ENCODE results near the gene CYSRT1. TPM values are rescaled to one million over a fixed set of nuclear protein-coding genes. Genes with fewer than 3 reads are reported as not detected.

The CYSRT1 gene
- total RNA-seq, 1 experiment from 2014 or later, result 0.21 TPM

DNA sequence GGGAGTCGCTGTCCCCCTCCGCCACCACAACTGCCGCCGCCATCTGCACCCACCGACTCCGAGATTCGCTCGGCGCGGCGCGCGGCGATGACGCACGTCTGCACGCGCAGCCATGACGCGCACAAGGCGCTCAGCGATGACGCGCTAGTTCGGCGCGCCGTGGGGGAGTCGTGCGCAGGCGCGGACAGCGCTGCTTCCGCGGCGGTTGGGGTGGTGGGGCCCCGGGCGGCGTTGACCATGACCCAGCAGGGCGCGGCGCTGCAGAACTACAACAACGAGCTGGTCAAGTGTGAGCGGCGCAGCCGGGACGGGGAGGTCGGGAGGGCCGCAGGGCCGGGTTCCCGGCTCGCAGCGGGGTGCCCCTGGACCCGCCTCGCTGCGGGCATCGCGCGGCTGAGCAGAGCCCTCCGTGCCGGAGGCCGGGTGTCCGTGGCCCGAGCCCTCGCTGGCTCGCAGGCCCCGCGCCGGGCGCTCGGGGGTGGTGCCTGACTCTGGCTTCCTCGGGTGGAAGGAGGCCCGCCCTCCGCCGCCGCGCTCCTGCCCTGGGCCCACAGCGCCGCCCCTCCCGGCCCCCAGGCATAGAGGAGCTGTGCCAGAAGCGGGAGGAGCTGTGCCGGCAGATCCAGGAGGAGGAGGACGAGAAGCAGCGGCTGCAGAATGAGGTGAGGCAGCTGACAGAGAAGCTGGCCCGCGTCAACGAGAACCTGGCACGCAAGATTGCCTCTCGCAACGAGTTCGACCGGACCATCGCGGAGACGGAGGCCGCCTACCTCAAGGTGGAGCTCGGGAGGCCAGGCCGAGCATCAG lies 36.3 kb upstream of the CYSRT1 start, which contains the start of the genes ANAPC2 and SSNA1:
Gene ANAPC2 (minus strand): TSS at position 71 of the 807 bp plus-strand sequence. CDS start 28 bp downstream, at position 43.
Gene SSNA1 (plus strand): TSS at position 187 of the 807 bp plus-strand sequence. CDS start 51 bp downstream, at position 238.
- in situ Hi-C loops (cut with HindIII; ENCODE audit: low pct_unique_long_range_greater_than_20kb, low sequenced_read_pairs), result no loop called here
- peak; percentile 89 for DNase-seq (ENCODE audit: low read depth, low spot score)

DNA sequence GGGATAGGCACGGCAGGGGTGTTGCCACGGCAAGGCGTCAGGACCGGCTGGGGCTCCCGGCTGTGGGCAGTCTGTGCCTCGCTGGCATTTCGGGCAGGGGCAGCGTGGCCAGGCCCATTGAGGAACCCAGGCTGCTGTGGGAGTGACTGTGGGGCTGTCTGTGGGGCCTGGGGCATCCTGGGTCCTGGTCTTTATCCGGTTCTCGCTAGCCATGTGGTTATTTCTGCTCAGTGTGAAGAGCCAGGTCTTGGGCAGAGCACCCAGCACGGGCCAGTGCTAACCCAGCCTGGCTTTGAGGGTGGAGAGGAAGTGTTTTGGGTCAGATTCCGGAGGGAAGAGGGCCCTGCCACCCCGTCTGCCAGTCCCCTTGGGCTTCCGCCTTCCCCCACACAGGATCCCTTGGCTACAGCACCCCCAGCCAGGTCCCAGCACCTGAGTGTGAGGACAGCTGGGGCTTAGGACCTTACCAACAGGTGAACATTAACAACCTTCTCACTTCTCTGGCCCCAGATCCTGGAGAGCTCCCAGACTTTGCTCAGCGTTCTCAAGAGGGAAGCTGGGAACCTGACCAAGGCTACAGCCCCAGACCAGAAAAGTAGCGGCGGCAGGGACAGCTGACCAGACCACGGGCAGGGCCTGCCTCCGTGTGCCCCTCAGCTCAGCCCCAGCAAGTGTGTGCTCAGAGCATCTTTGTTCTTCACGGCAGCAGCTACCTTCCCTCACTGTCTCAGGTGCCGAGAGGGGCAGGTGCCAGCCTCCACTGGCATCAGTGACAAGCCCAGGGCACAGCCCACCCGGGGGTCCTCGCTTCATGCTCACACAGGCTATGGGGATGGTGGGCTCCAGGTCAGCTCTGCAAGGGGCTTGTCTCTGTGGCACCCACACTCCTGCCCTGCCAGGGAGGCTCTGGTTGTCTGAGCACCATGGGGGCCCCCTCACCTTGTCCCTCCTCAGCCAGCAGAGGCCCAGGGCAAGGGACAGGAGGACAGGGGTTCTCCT lies 35.4 kb upstream of the CYSRT1 start:
- in situ Hi-C loops (cut with HindIII; ENCODE audit: low pct_unique_long_range_greater_than_20kb, low sequenced_read_pairs), result no loop called here
- no peak for DNase-seq (ENCODE audit: low read depth, low spot score)

DNA sequence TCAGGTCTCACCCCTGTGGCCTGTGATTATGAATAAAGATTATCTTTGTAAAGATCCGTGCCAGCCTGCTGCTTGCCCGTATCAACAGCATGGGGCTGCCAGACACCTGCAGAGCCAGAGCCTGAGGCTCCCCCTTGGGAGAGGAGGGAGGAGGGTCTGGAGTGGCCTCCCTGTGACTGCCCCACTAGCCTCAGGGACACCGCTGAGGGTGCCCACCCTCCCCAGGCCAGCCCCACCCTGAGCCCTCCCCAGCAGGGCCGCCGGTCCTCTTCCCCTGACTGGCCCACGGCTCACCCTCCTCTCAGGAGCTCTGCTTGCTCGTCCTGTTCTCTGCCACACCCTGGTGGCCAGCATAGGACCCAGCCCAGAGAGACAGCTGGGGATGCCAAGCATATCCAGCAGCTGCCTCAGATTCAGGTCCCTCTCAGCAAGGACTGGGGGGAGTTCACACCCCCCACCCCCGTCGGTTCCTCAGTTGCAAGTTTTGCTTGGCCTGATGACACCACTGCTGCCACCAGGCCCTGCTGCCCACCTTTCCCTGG lies 34.6 kb upstream of the CYSRT1 start:
- in situ Hi-C loops (cut with HindIII; ENCODE audit: low pct_unique_long_range_greater_than_20kb, low sequenced_read_pairs), result no loop called here

DNA sequence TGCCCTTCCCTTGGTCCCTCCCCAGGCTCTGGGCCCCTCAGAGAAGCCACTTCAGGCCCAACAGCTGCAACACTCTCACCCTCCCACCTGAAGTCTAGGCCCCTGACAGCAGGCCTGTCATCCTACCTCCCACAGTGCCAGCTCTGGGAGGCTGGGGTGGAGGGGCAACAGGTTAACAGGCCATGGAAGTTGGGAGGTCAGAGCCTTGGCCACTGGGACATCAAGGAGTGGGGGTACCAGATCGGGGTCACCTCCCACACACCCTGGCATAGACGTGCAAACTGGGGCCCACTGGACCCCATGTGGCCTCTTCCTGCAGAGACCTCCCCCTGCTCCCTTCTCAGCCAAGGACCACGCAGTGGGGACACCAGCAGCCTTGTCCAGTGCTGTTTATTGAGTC lies 33.7 kb upstream of the CYSRT1 start:
- no peak for DNase-seq (ENCODE audit: low read depth, low spot score)
- in situ Hi-C loops (cut with HindIII; ENCODE audit: low pct_unique_long_range_greater_than_20kb, low sequenced_read_pairs), result no loop called here

More for the DNA sequence above, 34.6 kb upstream of the CYSRT1 start:
- no peak for DNase-seq (ENCODE audit: low read depth, low spot score)

DNA sequence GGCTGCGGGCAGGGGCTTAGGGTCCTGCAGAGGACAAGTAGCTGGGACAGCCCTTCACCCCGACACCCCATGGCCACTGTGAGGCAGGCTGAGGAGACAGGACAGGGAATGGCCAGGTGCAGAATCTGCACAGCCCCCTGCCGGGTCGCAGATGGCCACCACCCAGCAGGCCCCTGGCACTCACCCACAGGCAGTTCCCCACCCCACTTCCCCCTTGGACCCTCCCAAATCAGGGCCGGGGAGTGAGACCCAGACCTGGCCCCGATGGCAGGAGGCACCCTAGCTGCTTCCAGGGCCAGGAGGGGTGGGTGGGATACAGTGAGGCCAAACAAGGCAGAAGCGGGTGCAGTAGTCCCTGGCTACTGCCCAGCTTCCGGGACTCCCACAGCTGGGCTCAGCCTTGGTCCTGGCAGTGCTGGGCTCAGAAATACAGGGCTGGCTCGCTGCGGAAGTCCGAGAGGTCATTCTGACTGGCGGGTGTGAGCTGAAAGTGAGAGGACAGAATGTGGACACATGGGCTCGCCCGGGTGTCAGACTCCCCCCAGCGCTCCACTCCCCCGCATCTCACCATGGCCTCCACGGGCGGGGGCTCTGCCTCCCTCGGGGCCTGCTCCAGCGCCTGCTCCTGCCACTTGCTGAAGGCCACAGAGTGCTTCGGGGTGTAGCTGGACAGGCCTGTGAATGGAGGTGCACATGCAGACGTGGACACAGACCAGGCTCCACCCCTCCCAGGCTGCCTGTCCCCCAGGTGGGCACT lies 33.1 kb upstream of the CYSRT1 start:
- DNase-seq (ENCODE audit: low read depth, low spot score), result no peak
- in situ Hi-C loops (cut with HindIII; ENCODE audit: low pct_unique_long_range_greater_than_20kb, low sequenced_read_pairs), result no loop called here

DNA sequence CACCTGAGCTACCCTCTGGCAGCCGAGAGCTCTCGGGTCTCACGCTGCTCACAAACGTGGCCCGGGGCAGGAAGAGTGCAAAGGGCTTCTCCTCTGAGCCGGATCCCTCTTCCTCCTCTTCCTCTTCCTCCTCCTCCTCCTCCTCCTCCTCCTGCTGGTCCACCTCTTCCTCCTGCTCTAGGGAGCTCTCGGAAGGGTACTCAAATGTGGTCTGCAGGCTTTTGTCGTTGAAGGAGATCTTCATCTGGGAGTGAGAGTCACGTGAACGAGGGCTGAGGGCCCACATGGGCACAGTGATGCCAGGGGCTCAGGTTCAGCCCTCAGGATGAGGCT lies 32.6 kb upstream of the CYSRT1 start:
- in situ Hi-C loops (cut with HindIII; ENCODE audit: low pct_unique_long_range_greater_than_20kb, low sequenced_read_pairs), result no loop called here
- DNase-seq (ENCODE audit: low read depth, low spot score), result no peak

DNA sequence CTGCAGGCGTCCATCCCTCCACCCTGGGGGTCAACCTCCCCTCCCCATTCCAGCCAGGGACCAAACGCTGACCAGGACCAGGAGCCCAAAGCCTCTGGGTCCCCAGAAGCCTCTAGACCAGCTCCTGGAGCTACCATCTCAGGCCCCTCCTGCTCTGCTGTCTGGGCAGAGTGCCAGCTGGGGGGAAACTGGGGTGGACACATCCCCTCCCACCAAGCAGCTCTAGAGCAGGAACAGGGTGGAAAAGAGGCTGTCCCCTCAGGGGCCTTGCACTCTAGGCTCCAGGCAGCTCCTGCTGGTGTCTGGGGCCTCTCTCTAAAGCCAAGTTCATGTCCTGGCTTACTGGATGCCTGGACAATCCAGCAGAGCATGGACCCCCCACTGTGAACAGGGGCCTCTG lies 32.1 kb upstream of the CYSRT1 start:
- in situ Hi-C loops (cut with HindIII; ENCODE audit: low pct_unique_long_range_greater_than_20kb, low sequenced_read_pairs), result no loop called here
- no peak for DNase-seq (ENCODE audit: low read depth, low spot score)

DNA sequence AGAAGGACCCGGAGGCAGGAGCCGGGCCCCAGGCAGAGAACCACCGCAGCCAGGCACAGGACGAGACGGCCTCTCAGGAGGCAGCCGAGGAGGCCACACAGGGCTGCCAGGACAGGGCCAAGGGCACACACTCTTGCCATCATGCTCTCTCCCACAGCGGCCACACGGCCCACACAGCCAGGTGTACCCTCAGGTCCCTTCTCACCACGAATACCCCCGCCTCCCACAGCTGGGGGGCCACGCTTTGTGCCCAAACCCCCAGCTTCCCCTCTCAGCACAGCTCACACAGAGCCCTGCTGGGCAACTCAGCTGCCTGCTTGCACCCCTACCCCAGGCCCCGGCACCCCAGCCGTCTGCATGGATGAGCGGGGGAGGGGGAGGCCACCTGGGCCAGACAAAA lies 31.2 kb upstream of the CYSRT1 start:
- in situ Hi-C loops (cut with HindIII; ENCODE audit: low pct_unique_long_range_greater_than_20kb, low sequenced_read_pairs), result no loop called here
- no peak for DNase-seq (ENCODE audit: low read depth, low spot score)

DNA sequence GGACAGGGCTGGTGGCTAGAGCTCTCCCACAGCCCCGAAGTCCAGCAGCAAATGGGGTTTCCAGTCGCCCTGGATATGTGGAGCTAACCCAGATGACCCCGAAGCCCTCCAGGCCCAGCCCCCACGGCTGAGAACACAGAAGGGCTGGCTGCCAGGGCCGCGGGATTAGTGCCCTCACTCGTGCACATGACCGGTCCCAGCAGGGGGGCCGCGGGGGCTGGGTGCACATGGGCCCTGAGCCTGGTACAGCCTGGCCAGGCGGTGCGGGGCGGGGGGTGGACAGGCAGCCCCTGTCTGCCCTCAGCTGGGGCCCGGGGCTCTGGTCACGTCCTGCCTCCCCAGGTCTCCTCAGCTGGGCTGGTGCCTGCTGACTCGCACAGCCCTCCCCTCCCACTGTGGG lies 30.6 kb upstream of the CYSRT1 start:
- DNase-seq (ENCODE audit: low read depth, low spot score), result peak; percentile 27
- in situ Hi-C loops (cut with HindIII; ENCODE audit: low pct_unique_long_range_greater_than_20kb, low sequenced_read_pairs), result no loop called here

DNA sequence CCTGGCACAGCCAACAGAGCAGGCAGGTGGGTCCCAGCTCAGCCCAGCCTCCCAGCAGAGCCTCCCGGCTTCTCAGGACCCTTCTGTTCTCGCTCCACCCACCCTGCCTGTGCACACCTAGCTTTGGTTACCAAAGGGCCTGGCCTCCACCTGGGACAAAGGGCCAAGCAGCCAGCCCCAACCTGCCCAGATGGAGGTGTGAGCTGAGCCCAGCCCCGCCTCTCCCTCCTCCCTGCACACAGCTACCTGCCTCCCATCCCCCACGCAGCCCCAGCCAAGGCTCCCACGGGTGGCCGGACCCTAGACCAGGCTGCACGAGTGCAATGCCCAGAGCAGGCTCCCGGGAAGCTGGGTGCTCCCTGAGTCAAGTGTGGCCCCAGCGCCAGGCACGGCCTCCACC lies 30.1 kb upstream of the CYSRT1 start:
- DNase-seq (ENCODE audit: low read depth, low spot score), result no peak
- in situ Hi-C loops (cut with HindIII; ENCODE audit: low pct_unique_long_range_greater_than_20kb, low sequenced_read_pairs), result no loop called here

DNA sequence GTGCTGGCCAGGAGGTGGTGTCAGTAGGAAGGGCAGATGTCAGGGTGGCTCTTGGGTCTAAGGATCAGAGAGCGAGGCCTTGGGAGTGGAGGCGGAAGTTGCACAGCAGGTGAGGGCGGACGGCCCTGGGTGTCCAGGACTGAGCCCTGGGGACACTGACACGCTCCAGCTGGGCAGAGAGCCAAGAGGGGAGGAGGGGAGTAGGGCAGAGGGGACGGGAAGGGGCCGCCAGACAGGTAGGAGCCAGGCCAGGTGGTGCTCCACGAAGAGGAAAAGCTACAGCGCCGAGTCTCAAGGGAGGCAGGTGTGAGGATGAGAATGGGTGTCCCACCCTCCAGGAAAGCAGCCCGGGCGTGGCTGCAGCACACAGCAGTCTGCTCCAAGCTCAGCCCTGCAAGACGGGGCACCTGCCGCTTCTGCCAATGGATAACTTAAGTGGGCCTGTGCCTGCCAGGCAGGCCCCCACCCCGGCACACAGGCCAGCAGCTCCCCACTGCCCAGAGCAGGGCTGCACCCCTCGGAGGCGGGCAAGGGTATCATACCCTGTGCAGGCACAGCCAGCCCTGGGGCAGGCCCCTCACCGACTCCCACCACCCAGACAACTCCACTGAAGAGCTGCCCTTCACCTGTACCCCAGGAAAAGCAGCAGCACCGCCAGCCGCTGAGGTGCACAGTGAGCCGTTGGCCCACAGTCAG lies 29.3 kb upstream of the CYSRT1 start:
- no peak for DNase-seq (ENCODE audit: low read depth, low spot score)
- in situ Hi-C loops (cut with HindIII; ENCODE audit: low pct_unique_long_range_greater_than_20kb, low sequenced_read_pairs), result no loop called here

DNA sequence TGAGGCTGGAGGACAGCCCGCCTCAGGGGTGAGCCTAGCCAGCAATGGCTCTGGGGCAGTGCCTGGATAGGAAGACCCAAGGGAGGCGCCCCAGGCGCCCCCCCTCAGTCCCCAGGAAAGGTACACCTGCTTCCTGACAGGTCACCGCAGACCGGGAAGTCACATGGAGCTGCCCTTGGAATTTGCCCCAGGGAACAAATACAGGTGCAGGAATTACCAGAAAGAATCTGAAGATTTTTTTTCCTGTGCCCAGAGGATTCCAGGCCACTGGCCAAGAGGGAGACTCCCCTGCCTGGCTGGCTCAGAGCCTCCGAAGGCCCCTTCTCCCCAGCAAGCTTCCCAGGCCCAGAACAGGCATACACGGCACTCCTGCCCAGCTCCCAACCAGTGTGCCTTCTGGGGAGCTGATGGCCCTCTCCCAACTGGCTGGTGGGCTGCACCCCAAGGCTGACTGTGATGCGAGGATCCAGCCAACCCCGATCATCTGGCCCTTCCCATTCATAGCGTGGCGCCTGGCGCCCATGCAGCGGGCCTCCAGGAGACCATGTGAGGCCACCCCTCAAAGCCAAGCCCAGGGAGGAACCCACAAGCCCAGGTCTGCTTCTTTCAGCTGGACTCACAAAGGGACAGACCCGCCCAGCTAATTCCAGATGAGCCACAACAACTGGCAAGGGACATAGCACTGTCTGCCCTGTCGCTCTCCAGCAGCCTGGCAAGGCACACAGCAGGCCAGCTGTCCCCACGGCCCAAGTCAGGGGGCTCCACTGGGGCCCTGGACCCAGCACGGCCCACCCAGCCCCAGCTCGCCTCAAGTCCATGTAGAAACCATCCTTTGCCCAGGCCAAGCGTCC lies 26.7 kb upstream of the CYSRT1 start:
- in situ Hi-C loops (cut with HindIII; ENCODE audit: low pct_unique_long_range_greater_than_20kb, low sequenced_read_pairs), result no loop called here
- DNase-seq (ENCODE audit: low read depth, low spot score), result no peak

DNA sequence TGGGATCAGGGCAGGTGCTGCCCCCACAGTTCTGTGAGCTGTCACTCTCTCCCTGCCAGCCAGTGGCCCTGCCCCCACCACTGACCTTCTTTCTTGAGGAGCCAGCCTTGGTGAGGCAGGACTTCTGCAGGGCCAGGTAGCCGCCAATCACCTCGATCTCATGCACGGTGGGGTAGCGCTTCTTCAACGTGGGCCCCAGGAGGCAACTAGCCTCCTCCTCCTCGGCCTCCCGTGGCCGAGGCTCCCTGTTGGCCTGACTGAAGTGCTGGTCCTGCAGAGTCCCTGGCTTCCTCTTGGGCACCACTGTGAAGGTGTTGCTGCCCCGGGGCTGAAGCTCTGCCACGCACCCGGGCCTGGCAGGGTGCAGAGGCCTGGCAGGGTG lies 26.1 kb upstream of the CYSRT1 start:
- DNase-seq (ENCODE audit: low read depth, low spot score), result no peak

DNA sequence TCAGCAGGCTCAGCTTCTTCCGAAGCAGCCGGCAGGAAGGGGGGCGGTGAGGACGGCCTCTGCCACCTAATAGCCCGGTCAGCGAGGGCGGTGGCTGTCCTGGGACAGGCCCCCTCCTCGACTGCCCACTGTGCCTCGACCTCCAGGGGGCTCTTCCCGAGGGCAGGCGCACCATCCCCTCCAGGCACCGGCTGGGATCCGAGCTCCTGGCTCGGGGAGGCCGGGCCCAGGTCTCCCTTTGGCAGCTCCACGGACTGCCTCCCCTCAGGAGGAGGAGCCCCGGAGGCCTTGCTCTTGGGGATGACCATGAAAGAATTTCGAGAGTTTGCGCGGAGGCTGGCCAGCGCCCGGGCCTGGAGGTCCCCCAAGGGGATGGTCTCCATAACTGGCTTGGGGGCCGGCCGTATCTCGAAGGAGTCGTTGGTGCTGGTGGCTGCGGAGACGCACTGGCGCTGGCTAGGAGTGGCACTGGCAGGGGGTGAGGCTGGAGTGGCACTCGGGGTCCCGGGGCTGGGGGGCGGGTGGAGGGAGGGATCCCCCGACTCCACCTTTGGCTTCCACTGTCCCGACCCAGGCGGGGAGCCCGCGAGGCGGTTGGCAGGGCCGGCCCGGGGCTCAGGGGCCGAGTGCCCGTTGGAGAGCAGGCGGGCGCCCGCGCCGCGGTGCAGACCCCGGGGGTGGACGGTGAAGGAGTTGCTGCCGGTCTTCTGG lies 25.4 kb upstream of the CYSRT1 start:
- no peak for DNase-seq (ENCODE audit: low read depth, low spot score)
- in situ Hi-C loops (cut with HindIII; ENCODE audit: low pct_unique_long_range_greater_than_20kb, low sequenced_read_pairs), result no loop called here

More for the DNA sequence above, 26.1 kb upstream of the CYSRT1 start:
- in situ Hi-C loops (cut with HindIII; ENCODE audit: low pct_unique_long_range_greater_than_20kb, low sequenced_read_pairs), result no loop called here

DNA sequence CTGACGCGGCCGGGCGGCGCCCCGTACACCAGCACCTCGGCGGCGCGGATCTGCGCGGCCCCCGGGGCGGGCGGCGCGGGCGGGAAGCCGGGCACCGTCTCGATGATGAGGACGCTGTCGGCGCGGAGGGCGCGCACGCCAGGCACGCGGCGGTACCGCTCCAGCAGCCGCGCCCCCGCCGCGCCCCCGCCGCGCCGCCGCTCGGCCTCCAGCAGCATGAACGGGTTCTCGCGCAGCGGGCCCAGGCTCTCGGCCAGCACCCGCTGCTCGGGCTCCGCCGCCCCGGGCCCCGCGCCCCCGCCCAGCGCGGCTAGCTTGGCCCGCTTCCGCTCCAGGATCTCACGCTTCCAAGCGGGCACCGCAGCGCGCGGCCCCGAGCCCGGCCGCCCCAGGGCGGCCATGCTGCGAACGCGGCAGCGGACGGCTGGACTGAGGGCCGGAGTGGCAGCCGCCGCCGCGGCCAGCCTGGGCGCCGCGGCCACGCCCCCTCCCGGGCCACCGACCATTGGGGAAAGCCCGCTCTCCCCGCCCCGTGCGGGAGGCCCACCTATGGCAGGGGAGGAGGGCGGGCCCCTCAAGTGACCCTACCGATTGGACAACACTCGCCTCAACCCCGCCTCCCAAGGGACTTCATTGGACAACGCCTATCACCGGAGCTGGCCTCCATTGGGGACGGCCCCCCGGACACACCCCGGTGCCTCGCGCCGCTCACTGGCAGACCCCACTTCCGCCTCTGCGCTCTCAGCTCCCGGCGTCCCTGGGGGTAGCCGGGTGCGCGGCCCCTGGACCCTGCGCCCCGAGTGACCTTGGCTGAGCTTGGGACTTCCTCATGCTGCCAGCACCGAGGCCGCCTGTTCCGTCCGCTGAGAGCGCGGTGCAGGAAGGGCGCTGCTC lies 24.4 kb upstream of the CYSRT1 start, which contains the start of gene TPRN:
Gene TPRN (minus strand): TSS at position 431 of the 894 bp plus-strand sequence. CDS start 30 bp downstream, at position 401.
- in situ Hi-C loops (cut with HindIII; ENCODE audit: low pct_unique_long_range_greater_than_20kb, low sequenced_read_pairs), result no loop called here
- DNase-seq (ENCODE audit: low read depth, low spot score), result peak; percentile 100
